GM21576 (cell line): ENCODE data around the gene MT1E.

ENCODE experiments used
- ATAC-seq: cut with Tn5 transposase; IDR thresholded peaks from one replicate; pipeline ENCODE4 v1.9.1; 2021; ENCODE audit warnings: mild to moderate bottlenecking, moderate library complexity; ENCODE audit not compliant: unreplicated experiment

The MT1E gene

GRCh38 chr16:56623637-56624036, 1.9 kb upstream of the MT1E start:
- ATAC-seq = no peak

GRCh38 chr16:56625943-56626654, 518 bp downstream of the MT1E start:
- no peak for ATAC-seq

- ATAC-seq = no peak
These were observed 1.1 kb downstream of the MT1E start for GRCh38 chr16:56626685-56627084.

DNA sequence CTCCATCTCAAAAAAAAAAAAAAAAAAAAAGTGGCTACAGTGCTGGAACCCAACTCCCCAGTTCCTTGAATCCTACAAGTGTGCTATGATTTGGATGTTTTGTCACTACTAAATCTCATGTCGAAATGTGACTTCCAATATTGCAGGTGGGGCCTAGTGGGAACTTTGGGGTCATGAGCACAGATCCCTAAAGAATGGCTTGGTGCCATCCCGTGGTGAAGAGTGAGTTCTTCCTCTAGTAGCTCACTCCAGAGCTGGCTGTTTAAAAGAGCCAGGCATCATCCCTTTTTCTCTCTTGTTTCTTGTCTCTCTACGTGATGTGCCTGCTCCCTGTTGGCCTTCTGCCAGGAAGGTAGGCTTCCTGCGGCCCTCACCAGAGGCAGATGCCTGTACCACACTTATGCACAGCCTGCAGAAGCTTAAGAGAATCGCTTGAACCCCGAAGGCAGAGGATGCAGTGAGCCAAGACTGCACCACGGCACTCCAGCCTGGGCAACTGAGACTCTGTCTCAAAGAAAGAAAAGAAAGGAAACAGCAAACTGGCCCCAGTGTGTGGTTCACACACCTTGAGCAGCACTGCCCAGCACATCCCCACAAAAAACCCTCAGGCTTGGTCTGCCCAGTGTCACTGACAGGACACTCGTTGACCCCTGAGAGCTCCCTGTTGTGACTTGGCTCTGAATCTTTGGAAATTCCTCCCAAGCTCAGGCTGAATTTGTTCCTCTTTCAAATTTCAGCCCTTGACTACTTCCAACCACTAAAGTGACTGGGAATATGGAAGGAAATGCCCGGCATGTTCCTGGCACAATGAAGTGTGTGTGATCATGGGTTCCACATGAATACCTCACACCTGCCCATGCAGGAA, 3.1 kb downstream of the MT1E start:
- ATAC-seq = no peak

DNA sequence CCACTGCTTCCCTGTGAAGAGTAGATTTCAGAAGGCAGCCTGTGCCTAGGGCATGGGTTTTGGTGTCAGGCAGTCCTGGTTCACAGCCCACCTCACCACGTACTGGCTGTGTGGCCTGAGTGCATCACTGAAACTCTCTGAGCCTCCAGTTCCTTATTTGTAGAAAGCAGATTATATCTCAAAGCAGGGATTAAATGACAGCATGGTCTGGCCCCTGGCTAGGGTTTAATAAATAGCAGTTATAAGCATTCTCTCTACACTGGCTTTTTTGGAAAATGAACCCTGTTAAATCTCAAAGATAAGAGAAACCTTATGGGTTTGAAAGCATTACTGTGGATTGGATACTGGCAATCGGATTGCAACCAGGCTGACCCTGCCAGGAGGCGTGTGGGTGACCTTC, 4.0 kb downstream of the MT1E start:
- no peak for ATAC-seq

GRCh38 chr16:56630134-56630533, 4.6 kb downstream of the MT1E start:
- peak; percentile 88 for ATAC-seq

- no peak for ATAC-seq
These were observed 5.6 kb downstream of the MT1E start for GRCh38 chr16:56631197-56631596.

- ATAC-seq = no peak
These were observed 6.2 kb downstream of the MT1E start for GRCh38 chr16:56631832-56632155.

DNA sequence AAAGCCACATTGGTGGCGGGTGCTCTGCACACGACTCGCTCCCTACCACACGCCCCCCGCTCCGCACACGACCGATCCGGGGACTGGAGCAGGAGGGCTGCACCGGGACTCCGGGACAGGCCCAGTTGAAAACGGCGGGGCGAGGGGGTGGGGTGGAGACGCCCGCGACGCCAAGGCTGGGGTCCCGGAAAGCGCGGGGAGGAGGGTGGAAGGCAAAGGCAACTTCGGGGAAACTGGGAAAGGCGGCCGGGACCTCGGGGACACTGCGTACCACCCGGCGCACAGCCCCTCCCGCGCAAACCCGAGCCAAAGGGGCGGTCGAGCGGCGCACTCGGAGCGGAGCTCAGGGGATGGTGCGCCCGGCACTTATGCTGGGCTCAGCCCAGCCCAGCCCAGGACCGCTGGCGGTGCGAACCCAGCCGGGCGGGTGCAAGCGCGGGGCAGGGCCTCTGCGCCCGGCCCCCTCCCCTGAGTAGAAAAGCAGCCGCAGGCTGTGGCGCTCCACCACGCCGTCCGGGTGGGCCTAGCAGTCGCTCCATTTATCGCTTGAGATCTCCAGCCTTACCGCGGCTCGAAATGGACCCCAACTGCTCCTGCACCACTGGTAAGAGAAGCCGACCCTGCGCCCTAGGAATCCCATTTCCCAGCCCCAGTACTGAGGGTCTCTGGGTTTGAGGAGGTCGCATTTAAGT, 6.7 kb downstream of the MT1E start, which contains the start of gene MT1M:
TSS of gene MT1M (plus strand) at position 504 of the 692 bp plus-strand sequence. CDS start at position 577, 73 bp downstream.
- no peak for ATAC-seq

- no peak for ATAC-seq
These were observed 7.3 kb downstream of the MT1E start for GRCh38 chr16:56632848-56633365.

- ATAC-seq = no peak
These were observed 8.0 kb downstream of the MT1E start for GRCh38 chr16:56633535-56633934.

- no peak for ATAC-seq
These were observed 9.3 kb downstream of the MT1E start for GRCh38 chr16:56634715-56635440.

GRCh38 chr16:56635441-56635967, 9.9 kb downstream of the MT1E start:
- ATAC-seq = no peak

DNA sequence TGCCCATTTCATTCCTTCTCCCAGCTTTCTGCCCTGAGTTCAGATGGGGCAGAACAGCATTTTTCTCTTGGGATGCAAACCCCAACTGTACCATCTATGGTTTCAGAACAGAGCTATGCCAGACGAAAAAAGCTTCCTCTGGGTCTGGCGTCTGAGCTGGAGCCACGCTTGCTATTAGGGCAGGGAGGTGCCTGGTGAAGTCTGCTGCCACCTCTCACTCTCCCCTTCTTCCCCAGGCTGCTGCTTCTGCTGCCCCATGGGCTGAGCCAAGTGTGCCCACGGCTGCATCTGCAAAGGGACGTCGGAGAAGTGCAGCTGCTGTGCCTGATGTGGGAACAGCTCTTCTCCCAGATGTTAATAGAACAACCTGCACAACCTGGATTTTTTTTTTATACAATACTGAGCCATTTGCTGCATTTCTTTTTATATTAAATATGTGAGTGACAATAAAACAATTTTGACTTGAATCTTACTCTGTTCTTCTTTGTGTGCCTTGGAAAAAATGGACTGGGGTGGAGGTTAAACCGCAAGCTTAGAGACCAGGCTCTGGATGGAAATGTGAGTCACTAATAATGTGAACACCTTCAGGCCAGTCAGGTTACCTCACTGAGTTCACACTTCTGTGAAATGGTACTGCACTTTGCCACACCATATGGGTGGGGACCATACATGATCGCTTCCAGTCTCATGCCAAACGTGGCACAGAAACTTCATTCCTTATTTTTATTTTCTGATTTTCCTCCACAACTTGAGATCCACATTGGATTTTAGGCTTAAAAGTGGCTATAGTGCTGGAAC, 11.2 kb downstream of the MT1E start:
- ATAC-seq = no peak

DNA sequence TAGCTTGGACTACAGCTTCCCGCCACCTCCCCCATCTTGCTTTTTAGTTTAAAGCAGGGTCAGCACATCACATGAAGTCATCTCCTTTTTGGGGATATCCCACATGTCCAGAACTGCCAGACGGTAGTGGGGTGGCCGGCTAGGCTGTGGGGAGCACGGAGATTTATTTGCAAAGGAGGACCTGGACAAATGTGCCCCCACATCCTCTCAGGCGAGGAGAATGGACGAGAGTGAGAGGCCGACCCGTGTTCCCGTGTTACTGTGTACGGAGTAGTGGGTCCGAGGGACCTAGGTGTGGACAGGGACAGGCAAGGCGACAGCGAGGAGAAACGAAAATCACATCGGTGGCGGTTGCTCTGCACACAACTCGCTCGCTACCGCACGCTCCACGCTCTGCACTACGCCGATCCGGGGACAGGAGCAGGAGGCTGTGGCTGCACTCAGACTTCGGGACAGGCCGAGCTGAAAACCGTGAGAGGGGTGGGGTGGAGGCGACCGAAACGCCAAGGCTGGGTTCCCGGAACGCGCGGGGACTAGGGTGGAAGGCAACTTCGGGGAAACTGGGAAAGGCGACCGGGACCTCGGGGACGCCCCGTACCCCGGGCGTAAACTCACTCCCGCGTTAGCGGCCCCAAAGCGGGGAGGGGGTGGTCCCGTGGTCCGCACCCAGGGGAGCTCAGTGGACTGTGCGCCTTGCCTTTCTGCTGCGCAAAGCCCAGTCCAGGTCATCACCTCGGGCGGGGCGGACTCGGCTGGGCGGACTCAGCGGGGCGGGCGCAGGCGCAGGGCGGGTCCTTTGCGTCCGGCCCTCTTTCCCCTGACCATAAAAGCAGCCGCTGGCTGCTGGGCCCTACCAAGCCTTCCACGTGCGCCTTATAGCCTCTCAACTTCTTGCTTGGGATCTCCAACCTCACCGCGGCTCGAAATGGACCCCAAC, 12.5 kb downstream of the MT1E start, which contains the start of gene MT1A:
TSS of gene MT1A (plus strand) at position 853 of the 937 bp plus-strand sequence. CDS start at position 926, 73 bp downstream.
- no peak for ATAC-seq

GRCh38 chr16:56639045-56639444, 13.5 kb downstream of the MT1E start:
- ATAC-seq = no peak

GRCh38 chr16:56640076-56640475, 14.5 kb downstream of the MT1E start:
- no peak for ATAC-seq

DNA sequence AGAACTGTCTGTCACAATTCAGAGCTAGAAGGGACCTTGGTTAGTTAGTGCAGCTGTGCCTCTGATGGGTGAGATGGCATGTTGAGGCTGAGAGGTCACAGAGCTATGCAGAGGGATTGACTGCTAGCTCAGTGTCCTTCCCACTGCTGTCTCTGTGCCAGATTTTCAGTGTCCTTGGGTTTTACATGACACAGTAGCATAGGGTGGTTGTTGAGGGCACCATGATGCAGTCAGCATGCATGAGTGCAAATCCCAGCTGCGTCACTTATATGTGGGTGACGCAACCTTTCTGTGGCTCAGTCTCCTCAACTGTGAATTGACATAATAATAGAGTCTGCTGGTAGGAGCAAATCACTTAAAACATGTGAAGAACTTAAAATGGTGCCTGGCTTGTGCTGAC, 15.6 kb downstream of the MT1E start:
- ATAC-seq = no peak
